MM.1S (cell line): ENCODE results near the gene NCOA1.
A peak's percentile ranks its signal among the peaks of the same experiment; 100 is the strongest.

Source experiments
- DNase-seq: peaks from one replicate; pipeline ENCODE4 v3.0.0-alpha.2; 2015
- H2AFZ ChIP-seq: fragments of 300-600 bp; sonication (generic); 2 replicates; pipeline ENCODE4 v1.6.0; 2016; ENCODE audit warnings: antibody characterized with exemption, low read length
- H3F3A ChIP-seq: fragments of 300-600 bp; sonication (generic); 2 replicates; pipeline ENCODE4 v1.6.1; 2016; ENCODE audit warnings: mild to moderate bottlenecking, antibody characterized with exemption, low read length, moderate library complexity, mixed read lengths; ENCODE audit not compliant: insufficient read depth
- H3K27ac ChIP-seq: fragments of 300-600 bp; sonication (generic); 2 replicates; pipeline ENCODE4 v1.5.1; 2016; ENCODE audit warnings: mild to moderate bottlenecking, low read length
- H3K27me3 ChIP-seq: fragments of 300-600 bp; sonication (generic); replicated peaks from 2 replicates; pipeline ENCODE4 v1.6.0; 2016; ENCODE audit warnings: low read length; ENCODE audit not compliant: insufficient read depth
- H3K36me3 ChIP-seq: fragments of 300-600 bp; sonication (generic); replicated peaks from 2 replicates; pipeline ENCODE4 v1.6.1; 2016; ENCODE audit warnings: mild to moderate bottlenecking, low read length, mixed read lengths; ENCODE audit not compliant: insufficient read depth
- H3K4me1 ChIP-seq: fragments of 300-600 bp; sonication (generic); 2 replicates; pipeline ENCODE4 v1.6.1; 2016; ENCODE audit warnings: low read length, mixed read lengths
- H3K4me2 ChIP-seq: fragments of 300-600 bp; sonication (generic); 2 replicates; pipeline ENCODE4 v1.6.0; 2016; ENCODE audit warnings: low read depth, low read length
- H3K4me3 ChIP-seq: fragments of 300-600 bp; sonication (generic); 2 replicates; pipeline ENCODE4 v1.5.1; 2016; ENCODE audit warnings: low read length, mixed read lengths
- H3K79me2 ChIP-seq: fragments of 300-600 bp; sonication (generic); 2 replicates; pipeline ENCODE4 v1.6.1; 2016; ENCODE audit warnings: mixed run types, low read length, mixed read lengths
- H3K9ac ChIP-seq: fragments of 300-600 bp; sonication (generic); 2 replicates; pipeline ENCODE4 v1.6.1; 2016; ENCODE audit warnings: low read length, mixed read lengths
- H3K9me2 ChIP-seq: fragments of 300-600 bp; sonication (generic); replicated peaks from 2 replicates; pipeline ENCODE4 v1.6.1; 2016; ENCODE audit warnings: mild to moderate bottlenecking, low read length, mixed read lengths; ENCODE audit not compliant: insufficient read depth
- H3K9me3 ChIP-seq: fragments of 300-600 bp; sonication (generic); replicated peaks from 2 replicates; pipeline ENCODE4 v1.6.1; 2016; ENCODE audit warnings: mild to moderate bottlenecking, low read length, mixed read lengths; ENCODE audit not compliant: insufficient read depth
- H4K20me1 ChIP-seq: fragments of 300-600 bp; sonication (generic); 2 replicates; pipeline ENCODE4 v1.6.1; 2016; ENCODE audit warnings: mild to moderate bottlenecking, low read length, moderate library complexity, mixed read lengths; ENCODE audit not compliant: insufficient read depth
- EZH2 ChIP-seq: fragments of 300-600 bp; sonication (generic); optimal IDR thresholded peaks from 2 replicates; pipeline ENCODE3; 2017; ENCODE audit warnings: low read depth, mild to moderate bottlenecking, antibody characterized with exemption, low read length, mixed read lengths
- EZH2phosphoT487 ChIP-seq: fragments of 300-600 bp; sonication (generic); IDR thresholded peaks from 2 replicates; pipeline ENCODE4 v1.6.1; 2018; ENCODE audit warnings: antibody characterized with exemption, low read length
- TF ChIP-seq, protein P1 (sequence below): fragments of 300-600 bp; sonication (generic); IDR thresholded peaks from 2 replicates; pipeline ENCODE4 v1.5.1; 2016; ENCODE audit warnings: antibody characterized with exemption, low read length, mixed read lengths

NCOA1 gene

GRCh38 chr2:24491542-24492420 lies 727 bp downstream of the NCOA1 start:
- Histone ChIP-seq H3F3A (peaks cover 6% of the 10 kb centered on the region), H3K36me3 (no peaks in the 10 kb centered on the region), H3K9ac (peak overlapping the region; percentile 44; the same call in 1 of the 2 replicates), H2AFZ (peak overlapping the region; percentile 56; the same call in 1 of the 2 replicates), H4K20me1 (no peaks in the 10 kb centered on the region), H3K27ac (no peak overlapping the region), H3K4me2 (peak overlapping the region; percentile 65), H3K27me3 (no peaks in the 10 kb centered on the region), H3K9me2 (no peaks in the 10 kb centered on the region), H3K4me1 (peaks cover 10% of the 10 kb centered on the region; the same call in 1 of the 2 replicates), H3K79me2 (peaks cover 23% of the 10 kb centered on the region), H3K4me3 (peak overlapping the region; percentile 81), H3K9me3 (no peaks in the 10 kb centered on the region)
- no peak for TF ChIP-seq EZH2
- TF ChIP-seq, protein P1, sequence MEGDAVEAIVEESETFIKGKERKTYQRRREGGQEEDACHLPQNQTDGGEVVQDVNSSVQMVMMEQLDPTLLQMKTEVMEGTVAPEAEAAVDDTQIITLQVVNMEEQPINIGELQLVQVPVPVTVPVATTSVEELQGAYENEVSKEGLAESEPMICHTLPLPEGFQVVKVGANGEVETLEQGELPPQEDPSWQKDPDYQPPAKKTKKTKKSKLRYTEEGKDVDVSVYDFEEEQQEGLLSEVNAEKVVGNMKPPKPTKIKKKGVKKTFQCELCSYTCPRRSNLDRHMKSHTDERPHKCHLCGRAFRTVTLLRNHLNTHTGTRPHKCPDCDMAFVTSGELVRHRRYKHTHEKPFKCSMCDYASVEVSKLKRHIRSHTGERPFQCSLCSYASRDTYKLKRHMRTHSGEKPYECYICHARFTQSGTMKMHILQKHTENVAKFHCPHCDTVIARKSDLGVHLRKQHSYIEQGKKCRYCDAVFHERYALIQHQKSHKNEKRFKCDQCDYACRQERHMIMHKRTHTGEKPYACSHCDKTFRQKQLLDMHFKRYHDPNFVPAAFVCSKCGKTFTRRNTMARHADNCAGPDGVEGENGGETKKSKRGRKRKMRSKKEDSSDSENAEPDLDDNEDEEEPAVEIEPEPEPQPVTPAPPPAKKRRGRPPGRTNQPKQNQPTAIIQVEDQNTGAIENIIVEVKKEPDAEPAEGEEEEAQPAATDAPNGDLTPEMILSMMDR, result no peak
- TF ChIP-seq EZH2phosphoT487, result no peak
- peak; percentile 47 for DNase-seq

DNA sequence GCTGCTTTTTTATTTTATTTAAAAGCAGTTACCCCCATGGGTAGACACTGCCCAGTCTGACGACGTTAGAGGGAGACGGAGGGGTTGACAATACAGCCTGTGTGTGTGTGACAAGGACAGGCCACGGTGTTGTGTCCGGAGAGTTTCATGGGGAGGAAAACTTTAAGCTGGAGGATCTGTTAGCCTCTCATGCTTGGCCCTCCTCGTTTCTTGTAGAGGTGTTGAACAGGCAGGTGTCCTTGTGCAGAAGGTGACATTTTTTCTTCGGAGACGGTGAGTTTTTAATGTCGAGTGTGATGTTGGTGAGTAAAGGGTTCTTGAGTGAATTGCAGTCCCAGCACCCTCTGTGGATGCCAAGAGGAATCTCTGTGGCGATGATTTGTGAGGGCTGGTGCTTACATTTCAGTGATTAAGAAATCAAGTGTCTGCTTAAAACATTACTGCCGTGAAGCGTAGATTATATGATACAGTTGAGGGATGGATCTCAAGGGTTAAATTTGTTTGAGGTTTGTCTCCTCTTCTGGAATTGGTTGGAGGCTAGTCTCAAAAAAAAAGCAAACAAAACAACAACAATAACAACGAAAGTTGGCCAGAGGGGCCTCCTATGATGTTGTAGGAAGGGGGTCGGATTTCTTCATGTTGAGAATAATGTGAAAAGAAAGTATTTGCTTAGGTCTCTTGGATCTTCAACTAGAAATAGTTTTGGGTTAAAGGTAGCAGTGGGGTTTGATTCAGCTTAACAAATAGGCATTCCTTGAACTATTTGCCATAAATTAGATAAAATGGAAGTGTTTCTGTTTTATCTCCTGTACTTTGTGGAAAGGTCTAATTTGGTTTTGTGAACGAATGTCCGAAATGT lies 1.6 kb downstream of the NCOA1 start:
- Histone ChIP-seq H2AFZ (no peak overlapping the region), H3K27me3 (no peaks in the 10 kb centered on the region), H3K79me2 (peaks cover 29% of the 10 kb centered on the region), H3K4me2 (peak overlapping the region; percentile 65; the same call in 1 of the 2 replicates), H3K9ac (no peak overlapping the region), H3K4me3 (no peak overlapping the region), H4K20me1 (no peaks in the 10 kb centered on the region), H3F3A (peaks cover 6% of the 10 kb centered on the region), H3K4me1 (peaks cover 10% of the 10 kb centered on the region; the same call in 1 of the 2 replicates), H3K36me3 (no peaks in the 10 kb centered on the region), H3K9me2 (no peaks in the 10 kb centered on the region), H3K9me3 (no peaks in the 10 kb centered on the region), H3K27ac (no peak overlapping the region)
- TF ChIP-seq EZH2phosphoT487 (no peak), EZH2 (no peak)
- TF ChIP-seq, protein P1, result no peak
- DNase-seq, result no peak

DNA sequence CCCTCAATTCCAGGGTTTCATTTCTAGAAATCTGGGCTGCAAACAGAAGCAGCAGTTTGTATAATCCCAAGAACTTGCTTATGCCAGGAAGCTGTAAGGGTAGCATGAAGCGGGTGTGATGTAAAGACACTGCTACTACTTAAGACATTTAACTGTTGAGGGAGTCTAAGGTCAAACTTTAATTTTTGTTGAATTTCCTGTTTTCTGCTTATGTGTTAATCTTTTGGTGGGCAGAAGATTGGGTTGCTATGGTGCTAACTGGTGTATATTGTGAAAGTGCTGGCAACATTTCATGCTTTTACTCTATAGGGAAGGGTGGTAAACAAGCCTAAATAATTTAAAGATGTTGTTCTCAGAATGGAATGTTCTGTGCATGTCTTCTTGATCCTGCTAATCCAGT lies 2.7 kb downstream of the NCOA1 start:
- peaks cover 36% of the 10 kb centered on the region for H3K79me2 ChIP-seq
- no peaks in the 10 kb centered on the region for H3K27me3 ChIP-seq
- H3K4me2 ChIP-seq, result no peak overlapping the region
- peaks cover 6% of the 10 kb centered on the region for H3F3A ChIP-seq
- no peak overlapping the region for H3K27ac ChIP-seq
- H3K9ac ChIP-seq, result no peak overlapping the region
- no peaks in the 10 kb centered on the region for H3K9me2 ChIP-seq
- H3K4me3 ChIP-seq, result no peak overlapping the region
- H3K9me3 ChIP-seq, result no peaks in the 10 kb centered on the region
- H3K36me3 ChIP-seq, result no peaks in the 10 kb centered on the region
- H4K20me1 ChIP-seq, result no peaks in the 10 kb centered on the region
- no peak overlapping the region for H2AFZ ChIP-seq
- peaks cover 10% of the 10 kb centered on the region; the same call in 1 of the 2 replicates for H3K4me1 ChIP-seq
- DNase-seq, result no peak
- TF ChIP-seq EZH2 (no peak), EZH2phosphoT487 (no peak)
- TF ChIP-seq, protein P1, result no peak
